Inflammatory macrophage treated with lipopolysaccharide for 4 hours (primary cell): ENCODE data around the gene CELA2B.
"Not testable (repeated sequence)": the region's sequence is repeated elsewhere in the genome, so short reads cannot be mapped to it uniquely, and the experiment has no call there.

Experiments
- DNase-seq: peaks from one replicate; pipeline ENCODE4 v3.0.0-alpha.2; 2020

Gene CELA2B

DNA sequence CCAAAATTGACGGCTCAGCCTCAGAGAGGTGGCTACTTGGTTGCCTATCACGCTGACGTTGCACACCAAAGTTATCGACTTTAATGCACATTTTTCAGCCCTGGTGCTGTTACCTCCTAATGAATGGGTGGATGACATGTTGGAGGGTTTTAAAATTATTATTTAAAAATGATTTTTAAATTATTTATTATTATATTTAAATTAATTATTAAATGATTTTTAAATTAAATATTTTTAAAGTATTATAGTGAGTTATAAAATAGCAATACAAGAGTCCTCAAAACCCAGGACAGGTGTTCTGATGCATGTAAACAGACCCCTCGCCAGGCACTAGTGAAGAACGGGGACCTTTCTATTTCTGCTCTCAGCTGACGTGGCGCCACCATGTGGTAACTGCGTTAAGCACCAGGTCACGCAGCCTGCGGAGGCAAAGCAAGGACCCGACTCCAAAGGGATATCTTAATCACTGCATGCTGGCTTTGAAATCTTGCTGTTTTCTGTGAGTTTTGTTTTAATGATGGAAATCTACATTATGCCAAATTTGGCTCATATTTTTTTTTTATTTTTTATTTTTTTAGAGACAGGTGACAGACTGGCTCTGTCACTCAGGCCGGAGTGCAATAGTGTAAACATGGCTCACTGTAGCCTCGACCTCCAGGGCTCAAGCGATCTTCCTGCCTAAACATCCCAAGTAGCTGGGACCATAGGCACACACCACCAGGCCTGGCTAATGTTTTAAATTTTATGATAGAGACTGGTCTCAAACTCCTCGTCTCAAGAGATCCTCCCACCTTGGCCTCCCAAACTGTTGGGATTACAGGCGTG lies 25.5 kb downstream of the CELA2B start:
- DNase-seq: peak; percentile 62

DNA sequence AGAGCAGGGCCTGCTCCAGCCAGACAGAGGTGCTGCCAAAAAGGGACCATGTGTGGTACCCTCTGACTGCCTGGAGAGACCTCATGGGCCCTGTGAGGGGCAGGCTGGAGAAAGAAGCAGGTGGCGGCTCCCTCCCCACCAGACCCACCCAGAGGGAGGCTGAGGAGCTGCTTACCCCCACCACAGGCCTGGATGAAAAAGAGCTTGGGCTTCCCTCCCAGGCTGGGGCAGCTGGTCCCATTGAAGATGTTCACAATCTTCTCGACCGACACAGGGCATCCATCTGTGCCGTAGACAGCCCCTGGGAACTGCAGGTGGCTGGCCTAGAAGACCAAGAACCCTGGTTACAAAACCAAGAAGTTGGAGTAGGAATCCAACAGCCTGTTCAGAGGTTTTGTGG lies 28.5 kb downstream of the CELA2B start:
- no peak for DNase-seq

DNA sequence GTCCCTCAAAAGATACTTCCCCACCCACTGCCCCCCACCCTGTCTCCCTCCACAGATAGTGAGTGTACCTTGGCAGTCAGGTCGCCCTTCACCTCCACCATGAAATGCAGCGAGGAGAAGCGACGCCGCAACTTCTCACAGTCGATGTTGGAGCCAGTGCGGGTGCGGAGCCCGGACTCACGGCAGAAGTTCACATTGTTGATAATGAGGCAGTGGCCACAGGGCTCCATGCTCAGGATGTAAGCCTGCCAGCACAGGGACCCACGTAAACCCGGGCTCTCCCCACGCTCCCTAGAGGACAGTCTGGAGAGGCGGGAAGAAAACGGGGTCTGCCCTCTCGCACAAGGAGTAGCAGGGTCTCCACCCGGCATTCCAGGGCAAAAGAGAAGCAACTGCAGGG lies 30.9 kb downstream of the CELA2B start:
- no peak for DNase-seq

DNA sequence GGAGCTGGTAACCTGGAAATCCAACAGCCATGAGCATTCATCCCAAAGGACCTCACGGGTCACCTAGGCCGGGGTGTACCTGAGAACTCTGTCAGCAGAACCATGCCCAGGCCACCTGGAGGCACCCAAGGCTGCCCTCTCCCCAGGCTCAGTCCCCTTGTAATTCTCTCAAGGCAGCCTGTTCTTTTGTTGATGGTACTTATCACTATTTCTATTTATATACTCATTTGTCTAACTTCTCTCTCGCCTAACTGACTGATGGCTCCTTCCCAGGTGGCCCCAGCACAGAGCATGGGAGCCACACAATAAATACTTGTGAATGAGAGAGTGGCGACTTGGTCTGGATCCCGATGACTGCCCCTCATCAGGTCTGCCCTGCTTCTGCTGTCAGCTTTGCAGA lies 31.4 kb downstream of the CELA2B start:
- no peak for DNase-seq

DNA sequence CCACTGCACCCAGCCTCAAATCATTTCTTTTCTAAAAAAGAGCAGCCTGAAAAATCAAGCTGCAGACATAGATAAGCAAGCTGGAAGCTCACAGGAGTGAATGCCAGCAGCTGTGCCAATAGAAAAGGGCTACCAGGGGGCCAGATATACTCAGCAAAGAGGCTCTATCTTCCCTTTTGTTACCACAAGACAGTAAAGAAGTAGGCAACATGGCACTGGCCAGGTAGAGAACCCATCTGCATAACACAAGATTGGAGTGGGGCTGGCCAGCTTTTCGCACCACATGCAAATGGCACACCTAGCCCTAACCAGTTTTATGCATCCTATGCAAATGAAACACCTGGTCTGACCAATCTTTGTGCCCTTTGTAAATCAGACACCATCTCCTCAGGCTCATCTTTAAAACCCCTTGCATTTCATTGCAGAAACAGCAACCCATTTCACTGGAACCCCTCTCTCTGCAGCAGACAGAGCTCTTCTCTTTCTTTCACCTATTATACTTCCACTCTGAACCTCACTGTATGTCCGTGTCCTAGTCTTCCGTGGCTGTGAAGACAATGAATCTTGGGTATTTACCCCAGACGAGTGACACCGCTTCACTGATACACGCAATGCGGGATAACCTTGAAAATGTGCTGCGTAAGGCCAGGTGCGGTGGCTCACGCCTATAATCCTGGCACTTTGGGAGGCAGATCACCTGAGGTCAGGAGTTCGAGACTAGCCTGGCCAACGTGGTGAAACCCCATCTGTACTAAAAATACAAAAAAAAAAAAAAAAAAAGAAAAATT lies 33.0 kb downstream of the CELA2B start:
- DNase-seq: no peak

DNA sequence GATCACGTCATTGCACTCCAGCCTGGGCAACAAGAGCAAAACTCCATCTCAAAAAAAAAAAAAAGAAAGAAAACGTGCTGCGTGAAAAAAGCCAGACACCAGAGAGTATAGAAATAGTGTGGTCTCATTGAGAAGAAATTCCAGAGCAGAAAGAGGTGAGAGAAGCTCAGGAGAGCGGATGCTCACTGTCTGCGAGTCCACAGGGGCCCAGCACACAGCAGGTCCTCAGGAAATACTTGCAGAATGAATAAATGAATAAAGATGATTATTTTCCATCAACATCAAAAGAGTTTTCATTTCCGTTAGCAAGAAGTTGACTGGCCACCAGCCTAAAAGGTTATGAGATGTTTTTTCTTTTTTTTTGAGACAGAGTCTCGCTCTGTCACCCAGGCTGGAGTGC lies 33.7 kb downstream of the CELA2B start:
- DNase-seq: no peak

DNA sequence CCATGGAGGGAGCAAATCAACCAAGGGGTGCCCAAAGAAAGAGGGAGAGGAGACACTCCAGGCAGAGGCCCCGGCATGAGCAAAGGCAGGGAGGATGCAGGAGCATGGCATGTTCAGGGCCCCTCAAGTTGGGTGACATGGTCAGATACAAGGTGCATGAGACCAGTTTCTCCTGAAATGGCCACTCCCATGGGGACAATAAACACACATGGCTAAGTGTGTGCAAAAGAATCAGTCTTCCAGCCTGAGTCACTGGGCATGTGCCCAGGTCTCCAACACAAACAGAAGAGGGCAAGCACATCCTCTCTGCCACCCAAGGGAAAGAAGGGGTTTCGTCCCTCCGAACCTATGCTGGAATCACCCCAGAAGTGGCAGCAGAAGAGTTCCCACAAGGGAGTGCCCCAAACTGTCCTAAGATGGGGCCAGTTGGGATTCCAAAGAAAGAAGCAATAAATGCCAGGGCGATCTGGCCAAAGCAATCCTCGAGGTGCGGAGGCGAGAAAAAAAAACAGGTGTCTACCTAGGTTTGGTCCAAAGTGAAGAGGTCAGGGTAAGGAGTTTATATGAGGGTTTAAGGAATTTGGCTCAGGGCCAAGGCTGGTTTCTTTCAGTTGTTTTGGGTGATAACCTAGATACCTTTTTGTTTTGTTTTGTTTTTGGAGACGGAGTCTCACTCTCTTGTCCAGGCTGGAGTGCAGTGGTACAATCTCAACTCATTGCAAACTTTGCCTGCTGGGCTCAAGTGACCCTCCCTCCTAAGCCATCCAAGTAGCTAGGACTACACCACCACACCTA lies 34.9 kb downstream of the CELA2B start:
- DNase-seq: no peak

DNA sequence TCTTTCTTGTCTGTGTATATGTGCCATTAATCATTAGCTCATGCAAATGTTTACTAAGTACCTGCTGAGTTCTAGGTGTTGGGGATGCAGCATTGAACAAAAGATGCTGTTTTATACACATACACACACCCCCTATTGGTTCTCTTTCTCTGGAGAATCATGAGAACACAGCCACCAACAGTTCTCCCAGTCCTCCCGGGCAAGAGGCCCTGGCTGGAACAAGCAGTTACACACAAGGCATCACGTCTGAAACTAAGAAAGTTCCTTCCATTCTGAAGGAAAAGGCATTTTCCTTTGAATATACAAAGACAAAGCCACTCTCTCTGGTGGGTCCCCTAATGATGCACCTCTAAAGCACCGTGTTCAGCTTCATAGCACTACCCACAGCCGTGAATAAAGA lies 37.3 kb downstream of the CELA2B start:
- no peak for DNase-seq

DNA sequence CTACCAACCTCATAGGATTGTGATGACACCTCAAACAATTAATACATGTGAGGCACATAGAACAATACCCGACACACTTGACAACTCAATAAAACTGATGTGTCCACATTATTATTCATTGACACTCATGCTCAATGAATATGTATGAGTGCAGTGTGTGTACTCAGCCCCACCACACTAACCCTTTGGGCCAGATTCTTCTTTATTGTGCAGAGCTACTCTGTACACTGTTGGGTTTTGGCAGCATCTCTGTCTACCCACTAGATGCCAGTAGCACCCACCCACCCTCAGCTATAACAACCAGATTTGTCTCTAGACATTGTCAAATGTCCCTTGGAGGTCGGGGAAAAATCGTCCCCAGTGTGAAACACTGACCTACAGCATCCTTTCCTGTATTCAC lies 38.0 kb downstream of the CELA2B start:
- no peak for DNase-seq

DNA sequence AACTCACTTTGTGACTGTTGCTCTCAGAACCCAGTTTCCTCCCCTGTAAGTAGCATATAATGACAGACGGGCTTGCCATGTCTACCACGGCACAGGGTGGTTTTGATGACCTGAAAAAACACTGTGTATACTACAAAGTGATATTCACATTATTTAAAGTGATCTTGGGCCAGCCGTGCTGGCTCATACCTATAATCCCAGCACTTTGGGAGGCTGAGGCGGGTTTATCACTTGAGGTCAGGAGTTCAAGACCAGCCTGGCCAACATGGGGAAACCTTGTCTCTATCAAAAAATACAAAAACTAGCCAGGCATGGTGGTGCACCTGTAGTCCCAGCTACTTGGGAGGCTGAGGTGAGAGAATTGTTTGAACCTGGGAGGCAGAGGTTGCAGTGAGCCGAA lies 38.7 kb downstream of the CELA2B start:
- DNase-seq: not testable (repeated sequence)

DNA sequence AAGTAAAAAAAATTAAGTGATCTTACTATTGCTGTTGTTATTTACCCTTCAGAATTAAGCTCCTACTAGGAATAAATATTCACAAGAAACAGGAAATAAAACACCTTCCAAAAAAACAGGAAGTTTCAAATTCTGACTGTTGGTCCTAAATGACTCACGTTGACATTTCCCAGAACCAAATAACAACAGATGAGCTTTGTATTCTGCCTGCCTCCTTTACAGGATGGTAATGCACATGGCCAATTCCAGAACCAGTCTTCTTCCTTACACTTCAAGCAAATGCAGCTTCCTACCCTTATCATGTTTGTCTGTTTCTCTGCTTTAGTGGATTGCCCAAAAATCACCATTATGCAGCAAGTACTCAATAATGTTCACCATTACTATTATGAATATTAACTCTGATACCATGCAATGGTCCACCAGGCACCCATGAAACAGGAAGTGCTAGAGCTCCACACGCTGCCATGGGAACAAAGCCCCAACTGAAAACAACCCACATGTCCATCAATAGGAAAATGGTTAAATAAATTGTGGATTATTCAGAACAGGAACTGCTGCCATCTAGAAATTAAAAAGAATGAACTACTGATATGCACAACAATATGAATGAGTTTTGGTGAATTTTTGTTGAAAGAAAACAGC lies 39.2 kb downstream of the CELA2B start:
- DNase-seq: peak; percentile 60

DNA sequence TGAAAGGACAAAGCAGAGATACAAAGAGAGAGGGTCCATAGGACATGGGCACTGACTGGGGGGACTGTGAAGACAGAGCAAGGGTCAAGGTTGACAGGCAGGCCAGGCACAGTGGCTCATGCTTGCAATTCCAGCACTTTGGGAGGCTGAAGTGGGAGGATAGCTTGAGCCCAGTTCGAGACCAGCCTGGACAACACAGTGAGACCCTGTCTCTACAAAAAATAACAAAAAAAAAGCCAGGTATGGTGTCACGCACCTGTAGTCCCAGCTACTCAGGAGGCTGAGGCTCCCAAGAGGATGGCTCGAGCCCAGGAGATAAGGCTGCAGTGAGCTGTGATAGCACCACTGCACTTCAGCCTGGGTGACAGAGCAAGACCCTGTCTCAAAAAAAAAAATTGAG lies 43.7 kb downstream of the CELA2B start:
- DNase-seq: no peak

DNA sequence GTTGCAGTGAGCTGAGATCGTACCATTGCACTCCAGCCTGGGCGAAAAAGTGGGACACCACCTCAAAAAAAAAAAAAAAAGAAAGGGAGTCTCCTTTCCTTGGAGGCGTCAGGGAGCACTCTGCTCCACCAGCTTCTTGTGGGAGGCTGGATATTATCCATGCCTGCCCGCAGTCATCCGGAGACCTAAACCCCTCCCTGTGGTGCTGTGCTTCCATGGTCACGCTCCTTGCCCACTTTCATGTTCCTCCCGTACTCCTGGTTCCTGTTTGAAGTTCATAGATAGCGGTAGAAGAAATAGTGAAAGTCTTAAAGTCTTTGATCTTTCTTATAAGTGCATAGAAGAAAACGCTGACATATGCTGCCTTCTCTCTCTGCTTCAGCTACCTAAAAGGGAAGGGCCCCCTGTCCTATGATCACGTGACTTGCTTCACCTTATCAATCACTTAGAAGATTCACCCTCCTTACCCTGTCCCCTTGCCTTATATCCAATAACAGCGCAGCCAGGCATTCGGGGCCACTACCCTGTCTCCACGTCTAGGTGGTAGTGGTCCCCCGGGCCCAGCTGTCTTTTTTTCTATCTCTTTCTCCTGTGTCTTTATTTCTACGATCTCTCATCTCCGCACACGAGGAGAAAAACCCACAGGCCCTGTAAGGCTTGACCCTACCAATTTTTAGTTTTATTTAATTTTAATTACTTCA lies 45.5 kb downstream of the CELA2B start:
- DNase-seq: not testable (repeated sequence)

DNA sequence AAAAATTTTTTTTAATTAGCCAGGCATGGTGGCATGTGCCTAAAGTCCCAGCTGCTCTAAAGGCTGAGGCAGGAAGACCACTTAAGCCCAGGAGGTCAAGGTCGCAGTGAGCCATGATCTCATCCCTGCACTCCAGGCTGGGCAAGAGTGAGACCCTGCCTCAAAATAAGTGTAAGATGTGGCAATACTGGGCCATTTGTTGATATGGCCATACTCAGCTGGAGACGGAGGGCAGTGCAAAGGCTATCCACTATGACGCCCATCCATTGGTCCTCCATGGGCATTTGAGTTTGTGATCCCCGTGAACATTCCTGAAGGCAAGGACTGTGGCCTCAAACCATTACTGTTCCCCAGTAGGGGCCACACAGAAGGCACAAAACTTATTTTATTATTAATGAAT lies 46.6 kb downstream of the CELA2B start:
- DNase-seq: no peak

DNA sequence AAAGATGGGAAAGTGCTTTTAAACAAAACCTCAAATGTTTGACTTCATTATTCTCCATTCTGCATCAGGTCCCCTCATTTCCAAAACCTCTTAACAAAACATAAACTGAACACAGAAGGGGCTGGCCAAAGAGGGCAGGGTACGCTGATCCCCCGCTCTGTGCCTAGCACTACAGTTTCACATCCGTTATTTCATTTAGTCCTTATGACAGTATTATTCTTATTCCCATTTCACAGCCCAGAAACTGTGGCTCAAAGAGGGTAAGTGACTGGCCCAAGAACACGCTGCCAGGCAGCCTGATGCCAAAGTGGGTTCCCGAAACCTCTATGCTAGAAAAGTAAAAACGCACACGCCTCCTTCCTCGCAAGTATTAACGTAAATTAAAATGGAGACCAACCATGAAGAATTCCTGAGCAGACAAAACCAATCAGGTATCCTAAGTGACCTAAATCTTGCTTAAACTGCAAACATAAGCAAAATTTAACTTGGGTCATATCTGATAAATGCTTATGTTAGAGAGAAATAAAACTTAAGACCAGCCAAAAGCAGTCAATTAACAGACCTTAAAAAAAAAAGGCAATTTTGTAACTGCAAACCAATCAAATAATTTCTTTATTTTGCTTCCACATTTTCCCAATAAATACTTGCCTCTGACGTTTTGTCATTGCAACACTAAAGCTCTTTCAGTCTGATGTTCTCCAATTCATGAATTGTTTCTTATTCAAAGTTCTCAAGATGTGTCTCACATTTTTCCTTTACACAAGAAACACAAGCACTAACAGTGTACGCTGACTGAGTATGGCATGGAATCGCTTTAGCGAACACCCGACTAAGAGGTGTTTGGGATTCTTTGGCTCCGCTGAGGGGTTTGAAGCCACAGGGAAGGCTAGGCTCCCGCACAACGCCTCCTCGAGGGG lies 47.5 kb downstream of the CELA2B start:
- peak; percentile 68 for DNase-seq

DNA sequence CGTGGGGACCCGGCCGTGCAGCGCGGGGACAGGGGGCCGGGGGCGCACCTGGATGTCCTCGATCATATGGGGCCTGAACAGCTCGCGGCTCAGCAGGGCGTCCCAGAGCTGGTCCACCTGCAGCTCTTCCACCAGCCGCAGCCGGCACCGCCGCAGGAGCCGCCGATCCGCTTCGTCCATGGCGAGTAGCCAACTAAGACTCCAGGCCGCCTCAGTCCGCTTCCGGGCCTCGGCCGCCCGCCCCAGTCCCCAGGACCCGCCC lies 48.0 kb downstream of the CELA2B start, which contains the start of gene CASP9:
Gene CASP9, minus strand, starts transcription at position 195 of the 262 bp plus-strand sequence. Its CDS starts 15 bp downstream, at position 180.
- DNase-seq: no peak

DNA sequence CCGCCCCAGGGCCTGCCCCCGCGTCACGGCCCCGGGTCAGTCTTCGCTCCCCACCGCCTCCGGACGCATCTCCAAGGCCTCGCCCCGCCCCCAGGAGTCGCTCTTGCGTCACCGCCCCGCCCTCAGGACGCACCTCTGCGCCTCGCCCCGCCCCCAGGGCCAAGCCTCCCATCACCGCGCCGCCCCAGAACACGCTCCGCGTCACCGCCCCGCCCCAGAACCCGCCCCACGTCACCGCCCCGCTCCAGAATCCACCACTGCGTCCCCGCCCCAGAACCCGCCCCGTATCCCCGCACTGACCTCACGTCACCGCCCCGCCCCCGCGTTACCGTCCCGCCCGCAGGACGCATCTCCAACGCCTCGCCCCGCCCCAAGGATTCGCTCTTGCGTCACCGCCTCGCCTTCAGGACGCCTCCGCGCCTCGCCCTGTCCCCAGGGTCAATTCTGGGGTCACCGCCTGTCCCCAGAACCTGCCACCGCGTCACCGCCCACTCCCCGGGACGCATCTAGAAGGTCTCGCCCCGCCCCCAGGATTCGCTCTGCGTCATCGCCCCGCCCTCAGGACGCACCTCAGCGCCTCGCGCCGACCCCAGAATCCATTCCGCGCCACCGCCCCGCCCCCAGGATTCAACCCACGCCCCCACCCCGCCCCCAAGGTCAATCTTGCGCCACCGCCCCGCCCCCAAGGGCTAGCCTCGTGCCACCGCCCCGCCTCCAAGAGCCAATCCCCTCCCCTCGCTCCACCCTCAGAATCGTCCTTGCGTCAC lies 48.6 kb downstream of the CELA2B start:
- peak; percentile 99 for DNase-seq

DNA sequence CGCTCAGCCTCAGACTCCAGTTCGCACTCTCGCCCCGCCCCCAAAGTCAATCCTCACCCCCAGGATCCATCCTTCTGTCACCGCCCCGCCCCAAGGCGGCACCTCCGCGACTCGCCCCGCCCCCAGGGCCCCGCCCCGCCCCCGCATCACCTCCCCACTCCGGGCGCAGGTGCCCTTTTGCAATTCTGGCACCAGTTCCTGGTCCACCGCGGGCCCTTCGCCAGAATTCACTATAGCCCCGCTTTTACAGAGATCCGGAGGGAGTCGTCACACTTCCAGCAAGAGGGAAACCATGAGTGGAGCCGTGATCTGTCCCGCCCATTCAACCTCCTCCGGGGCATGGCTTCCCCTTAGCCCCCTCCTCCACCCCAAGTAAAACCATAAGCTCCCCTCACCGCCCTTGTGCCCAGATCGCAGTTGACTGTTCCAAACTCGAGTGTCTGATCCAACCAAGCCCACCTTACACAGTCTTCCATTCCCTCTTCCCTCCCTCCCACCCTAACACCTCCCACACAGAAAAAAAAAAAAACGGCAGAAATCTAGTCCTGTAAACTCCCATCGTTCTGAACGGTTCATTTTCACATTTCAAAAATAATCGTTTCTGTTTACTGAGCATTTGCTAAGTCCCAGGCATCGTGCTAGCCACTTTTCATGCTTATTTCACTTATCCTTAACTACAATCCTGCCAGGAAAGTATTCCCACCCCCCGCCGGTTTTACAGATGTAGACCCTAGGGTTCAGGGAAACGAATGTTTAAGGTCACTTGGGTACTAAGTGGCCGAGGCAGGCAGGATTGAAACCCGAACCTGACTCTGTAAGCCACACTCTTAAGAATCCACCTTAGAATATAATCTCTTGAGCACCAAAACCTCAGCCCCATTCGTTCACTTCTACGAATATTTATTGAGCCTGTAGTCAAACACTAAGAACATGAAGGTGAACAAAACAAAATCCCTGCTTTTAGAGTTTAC lies 49.4 kb downstream of the CELA2B start:
- DNase-seq: no peak

DNA sequence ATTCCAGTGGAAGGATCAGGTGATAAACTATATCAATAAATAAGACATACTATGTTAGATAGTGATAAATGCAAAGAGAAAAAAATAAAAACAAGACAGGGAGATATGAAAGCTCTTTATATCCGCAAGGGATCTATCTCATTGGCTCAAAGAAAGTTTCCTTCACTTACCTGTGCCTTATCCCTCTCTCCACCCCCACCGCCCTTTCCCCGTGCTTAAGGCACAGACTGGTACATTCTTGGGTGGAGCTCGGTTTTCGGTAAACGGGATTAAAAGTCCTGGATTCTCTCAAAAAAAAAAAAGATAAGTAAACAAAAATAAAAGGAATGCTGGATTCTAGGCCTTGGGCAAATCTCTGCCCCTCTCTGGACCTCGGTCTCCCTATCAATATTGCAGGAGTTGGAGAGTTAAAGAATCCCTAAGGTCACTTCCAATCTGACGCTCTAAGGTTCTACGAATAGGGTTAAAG lies 50.2 kb downstream of the CELA2B start:
- no peak for DNase-seq
